Neural progenitor cell (in vitro differentiated cells): Measurements from ENCODE around the gene EPHB3. TPM values are rescaled to one million over a fixed set of nuclear protein-coding genes. Genes with fewer than 3 reads are reported as not detected.
A peak's percentile ranks its signal among the peaks of the same experiment; 100 is the strongest.

Experiments used
- DNase-seq: peaks from one replicate; pipeline ENCODE4 v3.0.0-alpha.2; 2016; ENCODE audit warnings: low spot score
- H2AFZ ChIP-seq: fragments of 200-600 bp; sonication (generic); replicated peaks from 2 replicates; pipeline ENCODE4 v1.6.1; 2016; ENCODE audit warnings: antibody characterized with exemption
- H3F3A ChIP-seq: fragments of 200-600 bp; sonication (generic); 2 replicates; pipeline ENCODE4 v1.6.1; 2016; ENCODE audit warnings: antibody characterized with exemption, low read depth
- H3K27ac ChIP-seq: fragments of 200-600 bp; sonication (generic); 2 replicates; pipeline ENCODE4 v1.5.1; 2016; ENCODE audit warnings: mild to moderate bottlenecking
- H3K27me3 ChIP-seq: fragments of 200-600 bp; sonication (generic); 2 replicates; pipeline ENCODE4 v1.6.1; 2016; ENCODE audit warnings: mild to moderate bottlenecking, moderate library complexity
- H3K36me3 ChIP-seq: fragments of 200-600 bp; sonication (generic); 2 replicates; pipeline ENCODE4 v1.5.1; 2016
- H3K4me1 ChIP-seq: fragments of 200-600 bp; sonication (generic); 2 replicates; pipeline ENCODE4 v1.6.1; 2016; ENCODE audit warnings: mixed run types
- H3K4me2 ChIP-seq: fragments of 200-600 bp; sonication (generic); 2 replicates; pipeline ENCODE4 v1.6.1; 2016
- H3K4me3 ChIP-seq: fragments of 200-600 bp; sonication (generic); 2 replicates; pipeline ENCODE4 v1.5.1; 2016
- H3K79me2 ChIP-seq: fragments of 200-600 bp; sonication (generic); 2 replicates; pipeline ENCODE4 v1.6.1; 2016; ENCODE audit warnings: low read depth
- H3K9ac ChIP-seq: fragments of 200-600 bp; sonication (generic); 2 replicates; pipeline ENCODE4 v1.6.1; 2016
- H3K9me3 ChIP-seq: fragments of 200-600 bp; sonication (generic); 2 replicates; pipeline ENCODE4 v1.5.1; 2016; ENCODE audit warnings: low read depth
- H4K20me1 ChIP-seq: fragments of 200-600 bp; sonication (generic); 2 replicates; pipeline ENCODE4 v1.6.1; 2016; ENCODE audit warnings: low read depth
- H3K27ac Mint-ChIP-seq: 3 replicates; pipeline ENCODE4 v1.8.0; 2021; ENCODE audit warnings: mixed read lengths
- H3K27me3 Mint-ChIP-seq: 2 replicates; pipeline ENCODE4 v1.8.0; 2022; ENCODE audit warnings: low read depth, mild to moderate bottlenecking, inconsistent platforms, moderate library complexity, mixed read lengths; ENCODE audit not compliant: insufficient read depth
- H3K36me3 Mint-ChIP-seq: 3 replicates; pipeline ENCODE4 v1.8.0; 2021; ENCODE audit warnings: mixed read lengths
- H3K4me1 Mint-ChIP-seq: 3 replicates; pipeline ENCODE4 v1.8.0; 2021; ENCODE audit warnings: mixed read lengths
- H3K4me3 Mint-ChIP-seq: 3 replicates; pipeline ENCODE4 v1.8.0; 2021; ENCODE audit warnings: mild to moderate bottlenecking, moderate library complexity, mixed read lengths
- H3K9me3 Mint-ChIP-seq: 3 replicates; pipeline ENCODE4 v1.8.0; 2020; ENCODE audit warnings: mixed read lengths
- CTCF ChIP-seq: fragments of 200-600 bp; sonication (generic); IDR thresholded peaks from 2 replicates; pipeline ENCODE4 v1.5.1; 2017; ENCODE audit warnings: antibody characterized with exemption, mild to moderate bottlenecking
- EZH2 ChIP-seq: fragments of 200-600 bp; sonication (generic); IDR thresholded peaks from 2 replicates; pipeline ENCODE4 v1.6.1; 2017; ENCODE audit warnings: antibody characterized with exemption, mild to moderate bottlenecking, moderate library complexity
- EZH2phosphoT487 ChIP-seq: fragments of 200-600 bp; sonication (generic); IDR thresholded peaks from 2 replicates; pipeline ENCODE4 v1.6.1; 2017; ENCODE audit warnings: antibody characterized with exemption
- total RNA-seq: library from RNA; depleted of rRNA; stranded (reverse); fragments of >200 nt; gene quantifications from 2 replicates; pipeline ENCODE4 v1.2.3, GENCODE V29; 2015; ENCODE audit warnings: low replicate concordance

Gene EPHB3
- 2.3 and 3.6 TPM in 2 replicates for total RNA-seq

GRCh38 chr3:184561061-184561912 lies at the start of gene EPHB3:
Gene EPHB3 (plus strand): TSS chr3:184561785. CDS start chr3:184562236, 451 bp downstream.
- Histone ChIP-seq H2AFZ (peak within 1 kb of the TSS; percentile 4), H3K4me1 (peaks cover 63% of the 10 kb centered on the region)
- peak within 1 kb of the TSS; percentile 92 for H3K4me3 Mint-ChIP-seq

GRCh38 chr3:184512621-184513020 lies 49.0 kb upstream of the EPHB3 start:
- no peak for DNase-seq
- no peaks in the 10 kb centered on the region for H3K9me3 ChIP-seq
- H3K36me3 ChIP-seq: no peaks in the 10 kb centered on the region
- H3K4me1 ChIP-seq: peaks cover 8% of the 10 kb centered on the region
- H3K27me3 ChIP-seq: peaks cover 63% of the 10 kb centered on the region
- no peak overlapping the region for H3K4me2 ChIP-seq
- no peak overlapping the region for H2AFZ ChIP-seq
- peak overlapping the region; percentile 71 for H3K4me3 Mint-ChIP-seq
- H3F3A ChIP-seq: peaks cover 18% of the 10 kb centered on the region
- H3K27ac Mint-ChIP-seq: no peak overlapping the region
- TF ChIP-seq CTCF: no peak
- TF ChIP-seq EZH2phosphoT487: no peak
- TF ChIP-seq EZH2: no peak
- no peak overlapping the region for H3K4me3 ChIP-seq
- H3K9me3 Mint-ChIP-seq: peaks cover 12% of the 10 kb centered on the region
- no peak overlapping the region for H3K9ac ChIP-seq
- peaks cover 2% of the 10 kb centered on the region for H3K36me3 Mint-ChIP-seq
- H3K27me3 Mint-ChIP-seq: peaks cover 42% of the 10 kb centered on the region
- no peaks in the 10 kb centered on the region for H4K20me1 ChIP-seq
- peaks cover 8% of the 10 kb centered on the region for H3K4me1 Mint-ChIP-seq
- no peaks in the 10 kb centered on the region for H3K79me2 ChIP-seq
- H3K27ac ChIP-seq: no peak overlapping the region

More at GRCh38 chr3:184561061-184561912, at the start of gene EPHB3:
- no peaks in the 10 kb centered on the region for H3K36me3 Mint-ChIP-seq
- peak; percentile 100 for TF ChIP-seq CTCF
- TF ChIP-seq EZH2phosphoT487: no peak
- no peak for TF ChIP-seq EZH2
- no peak within 1 kb of the TSS for H3K9ac ChIP-seq
- H3F3A ChIP-seq: peaks cover 33% of the 10 kb centered on the region
- peaks cover 41% of the 10 kb centered on the region for H4K20me1 ChIP-seq
- peak; percentile 100 for DNase-seq
- no peaks in the 10 kb centered on the region for H3K9me3 Mint-ChIP-seq
- H3K27ac Mint-ChIP-seq: no peak within 1 kb of the TSS
- H3K27me3 ChIP-seq: peaks cover 84% of the 10 kb centered on the region
- peak within 1 kb of the TSS; percentile 61 for H3K4me3 ChIP-seq
- H3K36me3 ChIP-seq: no peaks in the 10 kb centered on the region
- H3K4me2 ChIP-seq: peak within 1 kb of the TSS; percentile 94
- H3K4me1 Mint-ChIP-seq: peaks cover 48% of the 10 kb centered on the region
- H3K9me3 ChIP-seq: no peaks in the 10 kb centered on the region
- H3K79me2 ChIP-seq: no peaks in the 10 kb centered on the region
- peaks cover 29% of the 10 kb centered on the region for H3K27me3 Mint-ChIP-seq
- H3K27ac ChIP-seq: no peak within 1 kb of the TSS

GRCh38 chr3:184513276-184514170 lies 48.1 kb upstream of the EPHB3 start:
- H2AFZ ChIP-seq: peak overlapping the region; percentile 99

More at GRCh38 chr3:184513276-184514170, 48.1 kb upstream of the EPHB3 start:
- Histone ChIP-seq H3K79me2 (no peaks in the 10 kb centered on the region), H3K27ac (no peak overlapping the region), H3K4me2 (peak overlapping the region; percentile 82), H3F3A (peaks cover 18% of the 10 kb centered on the region), H3K4me1 (peaks cover 8% of the 10 kb centered on the region), H3K9me3 (no peaks in the 10 kb centered on the region), H4K20me1 (no peaks in the 10 kb centered on the region), H3K36me3 (no peaks in the 10 kb centered on the region), H3K27me3 (peaks cover 63% of the 10 kb centered on the region), H3K9ac (no peak overlapping the region), H3K4me3 (peak overlapping the region; percentile 50)
- Mint-ChIP-seq H3K9me3 (peaks cover 12% of the 10 kb centered on the region), H3K36me3 (peaks cover 2% of the 10 kb centered on the region), H3K27ac (no peak overlapping the region), H3K4me3 (peak overlapping the region; percentile 77), H3K27me3 (peaks cover 42% of the 10 kb centered on the region), H3K4me1 (peaks cover 8% of the 10 kb centered on the region)
- peak; percentile 96 for DNase-seq
- peak; percentile 62 for TF ChIP-seq EZH2
- peak; percentile 88 for TF ChIP-seq CTCF
- peak; percentile 49 for TF ChIP-seq EZH2phosphoT487
